GM18867 (cell line): Measurements from ENCODE around the gene AKAP11.
"Not testable (repeated sequence)": the region's sequence is repeated elsewhere in the genome, so short reads cannot be mapped to it uniquely, and the experiment has no call there.

Source experiments
- ATAC-seq: cut with Tn5 transposase; IDR thresholded peaks from one replicate; pipeline ENCODE4 v1.9.1; 2021; ENCODE audit warnings: mild to moderate bottlenecking, moderate library complexity; ENCODE audit not compliant: unreplicated experiment

Gene AKAP11

DNA sequence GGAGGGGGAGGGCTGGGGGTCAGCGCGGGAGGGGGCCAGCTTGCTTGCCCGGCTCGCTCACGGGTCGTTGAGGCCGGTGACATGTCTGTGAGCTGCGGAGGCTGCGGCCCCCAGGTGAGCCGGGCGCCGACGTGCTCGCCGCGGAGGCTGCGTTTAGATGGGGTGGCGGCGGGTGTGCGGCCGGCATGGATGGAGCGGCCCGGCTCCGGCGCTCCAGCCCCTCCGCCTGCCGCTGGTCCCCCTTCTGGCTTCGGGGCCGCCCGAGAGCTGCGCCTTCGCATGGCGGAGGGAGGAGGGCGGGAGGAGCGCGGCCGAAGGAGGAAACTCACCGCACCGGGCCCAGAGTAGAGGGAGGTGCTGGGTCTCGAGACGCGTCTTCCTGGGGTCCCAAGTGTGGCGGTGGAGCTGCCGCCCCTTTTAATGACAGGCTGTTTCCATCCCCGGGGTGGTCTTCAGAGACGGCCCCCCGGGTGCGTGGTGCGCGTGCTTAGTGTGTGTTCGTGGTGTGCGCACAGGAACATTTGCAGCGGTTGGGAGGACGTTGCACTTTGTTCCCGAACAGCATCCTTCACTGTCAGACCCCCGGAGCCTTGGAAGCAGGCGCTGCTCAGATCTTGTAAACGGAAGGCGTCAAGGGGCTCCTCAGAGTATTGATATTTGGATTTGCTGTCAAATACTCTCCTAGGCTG, at the start of gene AKAP11:
Gene AKAP11, plus strand, starts transcription at position 38 of the 689 bp plus-strand sequence. CDS start 14,197 bp downstream, outside the sequence.
- peak; percentile 23 for ATAC-seq

DNA sequence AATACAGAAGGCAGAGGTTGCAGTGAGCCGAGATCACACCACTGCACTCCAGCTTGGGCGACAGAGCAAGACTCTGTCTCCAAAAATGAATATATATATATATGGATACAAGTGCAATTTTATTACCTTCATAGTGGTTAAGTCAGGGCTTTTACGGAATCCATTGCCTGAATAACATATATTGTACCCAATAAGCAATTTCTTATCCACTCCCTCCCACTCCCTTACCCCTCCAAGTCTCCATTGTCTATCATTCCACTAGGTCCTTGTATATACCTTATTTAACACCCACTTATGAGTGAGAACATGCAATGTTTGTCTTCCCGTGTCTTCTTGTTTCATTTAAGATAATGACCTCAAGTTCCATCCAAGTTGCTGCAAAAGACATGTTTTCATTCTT, 48.3 kb upstream of the AKAP11 start:
- no peak for ATAC-seq

DNA sequence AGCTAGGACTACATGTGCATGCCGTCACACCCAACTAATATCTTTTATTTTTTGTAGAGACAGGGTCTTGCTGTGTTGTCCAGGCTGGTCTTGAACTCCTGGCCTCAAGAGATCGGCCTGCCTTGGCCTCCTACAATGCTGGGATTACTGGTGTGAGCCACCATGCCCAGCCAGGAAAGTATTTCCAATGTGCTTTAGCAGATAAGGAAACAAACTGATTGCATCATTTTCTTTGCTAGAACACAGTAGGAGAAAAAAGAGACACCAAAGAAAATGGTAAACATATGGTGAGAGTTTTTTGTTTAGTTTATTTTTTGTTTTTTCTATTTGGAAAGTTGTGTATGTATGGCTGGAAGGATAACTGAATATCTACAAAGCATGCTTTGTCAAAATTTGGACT, 46.9 kb upstream of the AKAP11 start:
- no peak for ATAC-seq

DNA sequence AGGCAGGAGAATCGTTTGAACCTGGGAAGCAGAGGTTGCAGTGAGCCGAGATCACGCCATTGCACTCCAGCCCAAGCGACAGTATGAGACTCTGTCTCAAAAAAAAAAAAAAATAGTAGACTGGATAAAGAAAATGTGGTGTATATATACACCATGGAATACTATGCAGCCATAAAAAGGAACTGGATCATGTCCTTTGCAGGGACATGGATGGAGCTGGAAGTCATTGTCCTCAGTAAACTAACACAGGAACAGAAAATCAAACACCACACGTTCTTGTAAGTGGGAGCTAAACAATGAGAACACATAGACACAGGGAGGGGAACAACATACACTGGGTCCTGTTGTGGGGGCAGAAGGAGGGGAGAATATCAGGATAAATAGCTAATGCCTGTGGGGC, 45.2 kb upstream of the AKAP11 start:
- not testable (repeated sequence) for ATAC-seq

- ATAC-seq: no peak
Measured at GRCh38 chr13:42228527-42228926, 43.4 kb upstream of the AKAP11 start.

GRCh38 chr13:42229287-42229686, 42.7 kb upstream of the AKAP11 start:
- ATAC-seq: no peak

- no peak for ATAC-seq
Measured at GRCh38 chr13:42232671-42233070, 39.3 kb upstream of the AKAP11 start.

GRCh38 chr13:42233726-42234125, 38.2 kb upstream of the AKAP11 start:
- ATAC-seq: no peak

GRCh38 chr13:42239161-42239560, 32.8 kb upstream of the AKAP11 start:
- ATAC-seq: no peak

DNA sequence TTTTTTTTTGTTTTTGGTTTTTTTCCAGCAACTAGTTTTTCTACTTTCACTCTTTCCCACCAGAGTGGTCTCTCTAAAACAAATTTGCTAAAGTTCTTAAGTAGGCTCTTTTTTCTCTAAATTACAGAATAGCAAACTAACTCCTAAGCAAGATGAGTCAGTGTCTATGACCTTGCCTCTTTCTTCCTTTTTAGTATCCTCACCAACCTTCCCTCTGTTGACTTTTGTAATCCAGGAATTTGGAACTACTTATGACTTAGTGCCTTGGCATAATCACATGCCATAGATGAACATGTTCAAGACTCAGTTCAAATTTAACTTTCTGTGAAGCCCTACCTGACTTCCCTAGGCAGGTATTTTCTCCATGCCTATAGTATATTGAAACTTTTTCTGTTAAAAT, 32.3 kb upstream of the AKAP11 start:
- ATAC-seq: no peak

DNA sequence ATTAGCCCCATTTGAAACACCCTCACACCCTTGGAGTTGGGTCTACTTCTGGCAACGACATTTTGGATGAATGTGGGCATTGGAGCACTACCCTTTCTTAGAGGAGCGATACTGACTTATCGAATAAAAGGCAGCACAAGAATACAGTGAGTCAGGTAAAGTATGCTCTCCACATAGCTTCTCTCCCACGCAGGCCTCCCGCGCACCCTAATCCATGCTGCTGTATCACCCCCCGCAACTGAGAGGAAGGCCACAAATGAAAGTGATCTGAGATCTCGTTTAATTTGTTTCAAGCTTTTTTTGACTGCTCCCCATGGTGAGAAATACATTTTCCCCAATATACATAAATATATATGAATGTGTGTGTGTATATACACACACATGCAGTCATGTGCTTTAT, 25.4 kb upstream of the AKAP11 start:
- ATAC-seq: no peak

DNA sequence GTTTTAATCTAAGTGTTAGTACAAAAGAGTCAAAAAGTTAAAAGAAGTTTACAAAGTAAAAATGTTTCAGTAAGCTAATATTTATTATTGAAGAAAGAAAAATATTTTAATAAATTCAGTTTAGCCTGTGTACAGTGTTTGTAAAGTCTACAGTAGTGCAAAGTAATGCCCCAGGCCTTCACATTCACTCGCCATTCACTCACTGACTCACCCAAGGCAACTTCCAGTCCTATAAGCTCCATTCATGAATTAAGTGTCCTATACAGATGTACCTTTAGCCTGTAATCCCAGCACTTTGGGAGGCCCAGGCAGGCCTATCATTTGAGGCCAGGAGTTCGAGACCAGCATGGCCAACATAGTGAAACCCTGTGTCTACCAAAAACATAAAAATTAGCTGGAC, 24.1 kb upstream of the AKAP11 start:
- no peak for ATAC-seq

DNA sequence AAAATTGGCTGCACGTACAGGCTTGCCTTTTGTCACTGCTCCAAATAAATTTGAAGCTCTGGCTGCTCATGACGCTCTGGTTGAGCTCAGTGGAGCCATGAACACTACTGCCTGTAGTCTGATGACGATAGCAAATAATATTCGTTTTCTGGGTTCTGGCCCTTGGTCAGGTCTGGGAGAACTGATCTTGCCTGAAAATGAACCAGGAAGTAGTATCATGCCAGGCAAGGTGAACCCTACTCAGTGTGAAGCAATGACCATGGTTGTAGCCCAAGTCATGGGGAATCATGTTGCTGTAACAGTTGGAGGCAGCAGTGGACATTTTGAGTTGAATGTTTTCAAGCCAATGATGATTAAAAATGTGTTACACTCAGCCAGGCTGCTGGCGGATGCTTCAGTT, 16.1 kb upstream of the AKAP11 start:
- no peak for ATAC-seq

GRCh38 chr13:42258747-42259146, 13.2 kb upstream of the AKAP11 start:
- ATAC-seq: no peak

DNA sequence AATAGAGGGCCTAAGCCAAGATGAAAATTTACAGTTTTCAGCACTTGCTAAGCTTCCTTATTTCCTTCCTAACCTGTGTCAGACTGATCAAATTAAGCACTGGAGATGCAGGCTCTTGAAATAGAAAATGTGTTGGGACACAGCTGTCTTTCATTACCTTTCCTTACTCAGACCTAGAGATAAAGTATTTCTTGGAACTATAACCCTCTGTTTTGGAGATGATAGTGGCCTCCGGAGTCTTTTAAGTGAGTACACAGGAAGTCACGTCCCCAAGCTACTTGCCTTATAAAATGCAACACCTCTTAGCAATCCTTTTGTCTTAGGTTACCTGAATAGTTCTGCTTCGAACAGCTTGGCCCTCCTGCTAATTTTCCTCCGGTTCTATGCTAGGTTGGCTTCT, 12.4 kb upstream of the AKAP11 start:
- no peak for ATAC-seq

- ATAC-seq: no peak
Measured at GRCh38 chr13:42260903-42261654, 10.9 kb upstream of the AKAP11 start.

DNA sequence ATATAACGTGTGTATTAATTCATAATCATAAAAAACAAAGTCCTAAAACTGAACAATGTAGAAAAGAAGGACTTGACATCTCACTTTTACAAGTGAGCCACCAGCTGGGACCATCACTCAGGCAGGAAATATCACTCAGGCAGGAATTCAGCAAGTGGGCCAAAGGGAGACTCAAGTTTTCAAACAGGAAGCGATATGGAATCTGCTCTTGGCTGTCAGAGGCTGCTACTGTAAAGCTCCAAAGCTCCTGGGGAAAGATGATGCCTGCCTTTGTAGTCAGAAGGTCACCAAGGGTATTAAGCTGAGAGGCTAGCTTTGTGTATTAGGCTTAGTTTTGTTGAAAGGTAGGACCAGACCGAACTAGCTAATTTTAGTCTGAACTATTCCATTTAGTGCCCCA, 5.5 kb upstream of the AKAP11 start:
- no peak for ATAC-seq

GRCh38 chr13:42270160-42270856, 1.6 kb upstream of the AKAP11 start:
- no peak for ATAC-seq

DNA sequence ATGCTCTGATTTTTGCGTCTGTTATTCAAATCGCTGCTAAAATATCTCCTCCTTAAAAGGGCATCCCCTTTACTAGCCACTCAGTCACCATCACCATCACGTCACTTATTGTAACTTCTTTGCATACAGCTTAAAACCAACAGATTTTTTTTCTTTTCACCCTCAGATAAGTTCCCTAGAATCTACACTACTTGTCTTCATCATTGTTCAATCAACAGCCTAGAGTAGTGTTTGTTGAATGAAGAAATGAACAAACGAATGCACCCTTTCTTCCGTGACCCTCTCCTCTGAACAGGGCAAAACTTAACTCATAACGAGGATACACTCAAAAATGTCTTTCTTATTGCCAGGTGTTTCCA, 1.1 kb upstream of the AKAP11 start:
- ATAC-seq: no peak

DNA sequence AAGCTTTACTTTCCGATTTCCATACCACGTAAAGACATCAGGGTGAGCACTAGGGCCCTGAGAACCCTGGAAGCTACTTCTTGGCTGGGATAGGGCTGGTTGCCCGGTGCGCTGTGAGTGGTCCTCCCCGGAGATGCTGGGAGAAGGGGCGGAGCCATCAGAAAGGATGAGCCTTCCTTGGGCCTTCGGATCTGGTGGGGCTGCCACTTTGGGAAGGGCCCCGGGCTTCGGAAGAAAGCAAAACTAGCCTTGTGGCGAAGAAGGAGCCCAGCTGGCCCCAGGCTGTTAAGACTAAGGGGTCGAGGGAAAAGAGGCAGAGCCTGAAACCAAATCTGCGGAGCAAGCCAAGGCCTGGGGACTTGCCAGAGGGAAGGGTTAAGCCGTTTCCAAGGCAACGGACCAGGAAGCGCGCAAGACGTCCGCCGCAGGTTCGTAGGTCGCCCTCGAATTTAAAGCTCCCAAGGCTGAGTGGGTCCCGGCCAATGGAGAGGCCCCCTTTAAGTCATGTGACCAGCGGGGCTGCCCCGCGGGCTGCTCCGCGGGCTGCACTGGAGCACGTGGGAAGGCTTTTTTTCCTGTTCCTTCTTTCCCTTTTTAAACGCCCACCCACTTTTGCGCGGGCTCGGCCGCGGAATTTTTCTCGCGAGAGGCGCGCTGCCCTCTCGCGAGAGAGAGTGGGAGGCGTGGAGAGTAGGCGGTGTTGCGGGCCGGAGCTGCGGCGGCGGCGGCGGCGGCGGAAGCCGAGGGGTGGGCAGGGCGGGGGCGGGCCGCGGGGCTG, 426 bp upstream of the AKAP11 start:
- ATAC-seq: peak; percentile 81

- no peak for ATAC-seq
Measured at GRCh38 chr13:42272804-42273175, 838 bp downstream of the AKAP11 start.
